ENCODE results near the gene RHOJ. TPM values are rescaled to one million over a fixed set of nuclear protein-coding genes. Genes with fewer than 3 reads are reported as not detected.

RHOJ gene
- total RNA-seq, 1 donor from 2014 or later: 1.9 TPM

DNA sequence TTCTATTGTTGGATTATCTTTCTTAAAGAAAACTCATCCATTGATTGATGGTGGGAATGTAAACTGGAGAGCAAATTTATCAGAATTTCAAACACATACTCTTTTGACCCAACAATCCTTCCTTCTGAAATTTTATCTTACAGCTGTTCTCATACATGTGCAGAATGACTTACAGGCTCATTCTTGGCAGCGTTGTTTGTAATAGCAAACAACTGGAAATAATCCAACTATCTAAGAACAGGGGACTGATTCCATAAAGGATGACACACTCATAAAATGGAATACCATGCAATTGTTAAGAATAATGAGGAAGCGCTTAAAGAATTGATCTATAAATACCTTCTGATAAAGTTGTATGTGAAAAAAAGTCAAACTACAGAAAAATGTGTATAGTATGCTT, 24.0 kb downstream of the RHOJ start:
- TF ChIP-seq, protein P1, sequence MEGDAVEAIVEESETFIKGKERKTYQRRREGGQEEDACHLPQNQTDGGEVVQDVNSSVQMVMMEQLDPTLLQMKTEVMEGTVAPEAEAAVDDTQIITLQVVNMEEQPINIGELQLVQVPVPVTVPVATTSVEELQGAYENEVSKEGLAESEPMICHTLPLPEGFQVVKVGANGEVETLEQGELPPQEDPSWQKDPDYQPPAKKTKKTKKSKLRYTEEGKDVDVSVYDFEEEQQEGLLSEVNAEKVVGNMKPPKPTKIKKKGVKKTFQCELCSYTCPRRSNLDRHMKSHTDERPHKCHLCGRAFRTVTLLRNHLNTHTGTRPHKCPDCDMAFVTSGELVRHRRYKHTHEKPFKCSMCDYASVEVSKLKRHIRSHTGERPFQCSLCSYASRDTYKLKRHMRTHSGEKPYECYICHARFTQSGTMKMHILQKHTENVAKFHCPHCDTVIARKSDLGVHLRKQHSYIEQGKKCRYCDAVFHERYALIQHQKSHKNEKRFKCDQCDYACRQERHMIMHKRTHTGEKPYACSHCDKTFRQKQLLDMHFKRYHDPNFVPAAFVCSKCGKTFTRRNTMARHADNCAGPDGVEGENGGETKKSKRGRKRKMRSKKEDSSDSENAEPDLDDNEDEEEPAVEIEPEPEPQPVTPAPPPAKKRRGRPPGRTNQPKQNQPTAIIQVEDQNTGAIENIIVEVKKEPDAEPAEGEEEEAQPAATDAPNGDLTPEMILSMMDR (IDR thresholded peaks at IDR 0.05; ENCODE audit: unreplicated experiment): no peak
- H3K4me3 Mint-ChIP-seq (ENCODE audit: low read depth): no peak overlapping the region
- H3K4me1 Mint-ChIP-seq (ENCODE audit: low read depth): peaks cover 6% of the 10 kb centered on the region
- H3K9me3 Mint-ChIP-seq (ENCODE audit: low read depth): peaks cover 7% of the 10 kb centered on the region
- H3K27ac Mint-ChIP-seq: no peak overlapping the region
- peaks cover 2% of the 10 kb centered on the region for H3K27me3 Mint-ChIP-seq
- no peak for DNase-seq (ENCODE audit: low spot score, unreplicated experiment)
- H3K36me3 Mint-ChIP-seq (ENCODE audit: insufficient read depth): peaks cover 2% of the 10 kb centered on the region

DNA sequence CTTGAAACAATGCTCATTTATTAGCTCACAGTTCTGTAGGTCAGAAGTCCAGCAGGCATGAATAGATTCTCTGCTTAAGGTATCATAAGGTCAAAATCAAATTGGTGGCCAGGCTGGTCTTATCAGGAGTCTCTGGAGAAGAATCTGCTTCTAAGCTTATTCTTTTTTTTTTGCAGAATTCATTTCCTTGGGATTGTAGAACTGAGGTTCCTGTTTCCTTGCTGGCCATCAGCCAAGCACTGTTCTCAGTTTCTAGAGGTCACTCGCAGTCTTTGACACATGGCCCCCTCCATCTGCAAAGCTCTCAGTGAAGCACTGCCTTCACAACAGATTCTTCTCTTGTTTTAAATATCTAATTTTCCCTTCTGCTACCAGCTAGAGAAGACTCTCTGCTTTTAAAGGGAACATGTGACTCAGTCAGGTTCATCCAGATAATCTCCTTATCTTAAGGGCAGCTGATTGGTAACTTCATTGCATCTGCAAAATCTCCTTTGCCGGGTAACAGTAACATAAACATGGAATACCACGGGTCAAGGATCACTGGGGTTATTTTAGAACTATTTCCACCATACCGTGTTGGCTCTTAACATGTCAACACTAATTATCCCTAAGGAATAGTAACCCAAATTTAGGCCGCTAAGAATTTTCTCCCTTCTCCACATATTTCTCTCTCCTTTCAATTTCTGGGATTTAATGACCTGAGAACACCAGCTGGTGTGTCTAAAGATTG, 25.3 kb downstream of the RHOJ start:
- Mint-ChIP-seq H3K9me3 (ENCODE audit: low read depth) (peaks cover 5% of the 10 kb centered on the region), H3K4me3 (ENCODE audit: low read depth) (no peak overlapping the region), H3K36me3 (ENCODE audit: insufficient read depth) (peaks cover 2% of the 10 kb centered on the region), H3K27me3 (peaks cover 4% of the 10 kb centered on the region), H3K27ac (no peak overlapping the region), H3K4me1 (ENCODE audit: low read depth) (peaks cover 6% of the 10 kb centered on the region)
- TF ChIP-seq, protein P1 (IDR thresholded peaks at IDR 0.05; ENCODE audit: unreplicated experiment): no peak
- no peak for DNase-seq (ENCODE audit: low spot score, unreplicated experiment)

DNA sequence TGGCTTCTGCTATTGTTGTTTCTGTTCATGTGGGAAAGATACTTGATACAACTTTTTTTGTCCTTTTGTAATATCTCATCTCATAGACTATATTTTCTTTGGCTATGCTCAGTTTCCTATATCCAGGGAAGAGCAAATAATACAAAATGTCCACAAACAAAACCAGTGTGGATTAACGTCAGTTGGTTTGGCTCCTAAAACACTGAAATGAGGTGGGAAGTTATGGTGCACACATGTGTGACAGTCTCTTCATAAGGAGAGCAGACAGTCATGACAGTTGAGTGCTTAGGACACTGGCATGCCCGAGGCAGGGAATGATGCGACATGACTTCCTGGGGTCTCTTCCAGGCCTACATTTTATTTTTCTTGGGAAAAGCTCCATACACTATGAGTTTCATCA, 27.5 kb downstream of the RHOJ start:
- H3K27me3 Mint-ChIP-seq: peaks cover 6% of the 10 kb centered on the region
- DNase-seq (ENCODE audit: low spot score, unreplicated experiment): no peak
- H3K4me3 Mint-ChIP-seq (ENCODE audit: low read depth): no peak overlapping the region
- peaks cover 6% of the 10 kb centered on the region for H3K4me1 Mint-ChIP-seq (ENCODE audit: low read depth)
- peaks cover 2% of the 10 kb centered on the region for H3K36me3 Mint-ChIP-seq (ENCODE audit: insufficient read depth)
- TF ChIP-seq, protein P1 (IDR thresholded peaks at IDR 0.05; ENCODE audit: unreplicated experiment): no peak
- peaks cover 5% of the 10 kb centered on the region for H3K9me3 Mint-ChIP-seq (ENCODE audit: low read depth)
- no peak overlapping the region for H3K27ac Mint-ChIP-seq

DNA sequence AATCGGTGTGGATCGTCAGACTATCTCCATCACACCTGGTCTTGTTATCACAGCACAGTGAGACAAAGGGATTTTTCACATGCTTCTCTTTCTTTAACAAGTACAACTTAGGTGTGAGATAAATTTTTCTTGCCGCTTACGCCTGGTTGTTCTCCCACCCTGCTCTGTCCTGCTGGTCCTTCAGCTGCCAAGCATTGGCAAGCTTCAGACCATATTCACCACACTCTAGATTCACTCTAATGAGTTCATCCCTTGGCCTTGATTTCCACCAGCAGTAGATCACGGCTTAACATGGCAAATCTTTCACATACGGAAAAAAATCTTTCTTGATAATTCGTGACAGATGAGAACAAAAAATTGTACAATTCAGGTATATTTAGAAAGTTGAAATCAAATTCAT, 33.5 kb downstream of the RHOJ start:
- no peaks in the 10 kb centered on the region for H3K36me3 Mint-ChIP-seq (ENCODE audit: insufficient read depth)
- no peaks in the 10 kb centered on the region for H3K9me3 Mint-ChIP-seq (ENCODE audit: low read depth)
- no peak overlapping the region for H3K4me3 Mint-ChIP-seq (ENCODE audit: low read depth)
- H3K27me3 Mint-ChIP-seq: peaks cover 6% of the 10 kb centered on the region
- DNase-seq (ENCODE audit: low spot score, unreplicated experiment): no peak
- TF ChIP-seq, protein P1 (IDR thresholded peaks at IDR 0.05; ENCODE audit: unreplicated experiment): no peak
- no peak overlapping the region for H3K27ac Mint-ChIP-seq
- H3K4me1 Mint-ChIP-seq (ENCODE audit: low read depth): no peaks in the 10 kb centered on the region

DNA sequence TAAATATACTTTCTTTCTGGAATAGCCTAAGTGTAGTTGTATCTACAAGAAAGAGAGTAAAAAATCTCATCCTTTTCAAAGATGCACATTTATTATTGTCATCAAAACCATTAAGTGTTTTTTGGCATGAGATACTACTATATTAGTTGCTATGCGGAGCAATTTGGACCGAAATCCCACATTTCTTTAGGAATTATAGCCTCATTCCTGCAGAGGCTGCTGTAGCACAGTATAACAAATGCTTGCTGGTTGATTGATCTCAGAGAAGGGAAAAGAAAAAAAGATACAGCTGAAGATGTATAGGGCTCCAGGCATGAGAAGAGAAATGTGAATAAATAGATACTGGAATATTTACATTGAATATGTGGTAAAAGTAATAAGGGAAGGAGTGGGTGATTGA, 36.0 kb downstream of the RHOJ start:
- no peak for DNase-seq (ENCODE audit: low spot score, unreplicated experiment)
- Mint-ChIP-seq H3K27me3 (peaks cover 8% of the 10 kb centered on the region), H3K4me3 (ENCODE audit: low read depth) (no peak overlapping the region), H3K27ac (no peak overlapping the region), H3K4me1 (ENCODE audit: low read depth) (no peaks in the 10 kb centered on the region), H3K9me3 (ENCODE audit: low read depth) (peaks cover 3% of the 10 kb centered on the region), H3K36me3 (ENCODE audit: insufficient read depth) (no peaks in the 10 kb centered on the region)
- TF ChIP-seq, protein P1 (IDR thresholded peaks at IDR 0.05; ENCODE audit: unreplicated experiment): no peak
